NOMO-1 (cell line): ENCODE results near the gene BCL7B.
A peak's percentile ranks its signal among the peaks of the same experiment; 100 is the strongest.
"Not testable (repeated sequence)": the region's sequence is repeated elsewhere in the genome, so short reads cannot be mapped to it uniquely, and the experiment has no call there.

Source experiments
- DNase-seq, 2 experiments: peaks; one replicate each; lab custom pipeline; 2025; ENCODE audit not compliant: unreplicated experiment in 2 of 2; lab: John Stamatoyannopoulos, UW

Gene BCL7B

DNA sequence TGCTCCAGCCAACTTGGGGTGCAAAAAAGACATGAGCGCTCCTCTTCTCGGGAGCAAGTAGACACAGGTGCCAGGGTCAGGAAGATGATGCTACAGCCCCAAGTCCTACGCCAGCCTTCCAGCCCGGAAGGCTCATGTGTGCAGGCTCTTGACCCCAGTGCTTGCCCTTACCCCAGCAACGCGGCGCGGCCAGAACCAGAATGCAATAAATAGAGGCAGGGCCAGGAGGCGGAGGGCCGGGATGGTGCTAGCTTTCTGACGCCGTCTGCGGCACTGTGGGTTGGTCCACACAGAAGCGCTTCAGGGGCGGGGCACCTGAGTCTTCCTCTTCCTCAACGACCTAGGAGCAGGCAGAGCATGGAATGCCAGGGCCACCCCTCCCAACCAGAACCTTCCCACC is 20.4 kb downstream of the BCL7B start:
- DNase-seq: no peak

DNA sequence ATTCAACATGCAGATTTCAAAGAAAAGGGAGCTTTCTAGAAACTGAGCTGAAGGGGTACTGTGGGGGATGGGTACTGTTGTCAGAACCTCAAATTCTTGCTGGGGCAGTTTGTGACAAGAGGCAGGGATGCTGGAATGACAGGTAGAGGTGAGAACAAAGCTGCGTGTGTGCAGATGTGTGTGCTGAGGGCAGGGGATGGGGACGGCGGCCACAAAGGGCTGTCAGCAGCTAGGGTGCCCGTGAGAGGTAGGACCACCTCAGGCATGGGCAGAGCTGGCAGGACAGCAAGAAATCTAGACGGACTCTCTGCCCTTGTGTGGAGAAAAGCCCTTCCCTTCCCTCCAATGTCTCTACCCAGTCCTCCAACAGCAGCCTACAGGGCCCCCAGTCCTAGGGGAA is 21.0 kb downstream of the BCL7B start:
- DNase-seq: no peak

DNA sequence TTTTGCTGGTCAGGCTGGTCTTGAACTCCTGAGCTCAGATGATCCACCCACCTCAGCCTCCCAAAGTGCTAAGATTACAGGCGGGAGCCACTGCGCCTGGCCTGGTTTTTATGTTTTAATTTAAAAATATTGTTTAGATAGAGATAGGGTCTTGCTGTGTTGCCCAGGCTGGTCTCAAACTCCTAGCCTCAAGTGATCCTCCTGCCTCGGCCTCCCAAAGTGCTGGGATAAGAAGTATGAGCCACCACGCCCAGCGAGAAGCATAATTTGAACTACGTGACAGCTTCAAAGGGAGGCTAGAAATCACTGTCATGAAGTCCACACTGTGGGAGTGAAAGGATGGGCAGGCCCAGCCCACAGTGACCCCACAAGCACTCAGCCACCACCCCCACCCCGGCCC is 21.6 kb downstream of the BCL7B start:
- not testable (repeated sequence) for DNase-seq

DNA sequence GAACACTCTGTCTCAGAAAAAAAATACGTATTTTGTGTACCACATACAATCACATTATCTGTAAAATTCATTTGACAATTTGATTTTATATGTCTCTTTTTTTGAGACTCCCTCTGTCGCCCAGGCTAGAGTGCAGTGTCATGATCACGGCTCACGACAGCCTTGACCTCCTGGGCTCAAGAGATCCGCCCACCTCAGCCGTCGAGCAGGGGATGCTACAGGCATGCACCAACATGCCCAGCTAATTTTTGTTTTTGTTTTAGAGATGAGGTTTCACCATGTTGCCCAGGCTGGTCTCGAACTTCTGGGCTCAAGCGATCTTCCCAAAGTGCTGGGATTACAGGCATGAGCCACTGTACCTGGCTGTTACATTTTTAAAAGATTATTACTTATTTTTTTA is 23.7 kb downstream of the BCL7B start:
- no peak for DNase-seq

DNA sequence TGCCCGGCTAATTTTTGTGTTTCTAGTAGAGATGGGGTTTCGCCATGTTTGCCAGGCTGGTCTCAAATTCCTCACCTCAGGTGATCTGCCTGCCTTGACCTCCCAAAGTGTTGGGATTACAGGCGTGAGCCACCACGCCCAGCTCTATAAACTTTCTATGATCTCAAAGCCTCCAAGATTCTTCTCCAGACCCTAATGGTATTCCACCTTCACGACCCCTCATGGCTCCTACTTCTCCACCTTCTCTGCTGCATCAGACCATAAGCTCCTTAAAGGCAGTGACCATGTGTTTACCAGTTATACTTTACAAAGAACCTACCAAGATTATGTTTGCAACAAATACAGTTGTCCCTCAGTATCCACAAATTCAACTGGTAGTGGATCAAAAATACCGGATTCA is 25.3 kb downstream of the BCL7B start:
- DNase-seq: no peak

DNA sequence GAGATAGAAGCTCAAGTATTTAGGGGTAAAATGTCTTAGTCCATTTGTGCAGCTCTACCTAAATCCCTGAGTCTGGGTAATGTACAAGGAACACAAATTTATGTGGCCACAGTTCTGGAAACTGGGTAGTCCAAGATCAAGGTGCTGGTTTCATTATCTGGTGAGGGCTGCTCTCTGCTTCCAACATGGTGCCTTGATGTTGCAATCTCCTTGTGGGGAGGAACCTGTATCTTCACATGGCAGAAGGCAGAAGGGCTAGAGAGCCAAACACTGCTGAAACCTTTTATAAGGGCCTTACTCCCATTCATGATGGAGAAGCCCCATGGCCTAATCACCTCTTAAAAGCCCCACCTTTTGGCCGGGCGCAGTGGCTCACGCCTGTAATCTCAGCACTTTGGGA is 26.7 kb downstream of the BCL7B start:
- DNase-seq: peak; percentile 45 to 47

DNA sequence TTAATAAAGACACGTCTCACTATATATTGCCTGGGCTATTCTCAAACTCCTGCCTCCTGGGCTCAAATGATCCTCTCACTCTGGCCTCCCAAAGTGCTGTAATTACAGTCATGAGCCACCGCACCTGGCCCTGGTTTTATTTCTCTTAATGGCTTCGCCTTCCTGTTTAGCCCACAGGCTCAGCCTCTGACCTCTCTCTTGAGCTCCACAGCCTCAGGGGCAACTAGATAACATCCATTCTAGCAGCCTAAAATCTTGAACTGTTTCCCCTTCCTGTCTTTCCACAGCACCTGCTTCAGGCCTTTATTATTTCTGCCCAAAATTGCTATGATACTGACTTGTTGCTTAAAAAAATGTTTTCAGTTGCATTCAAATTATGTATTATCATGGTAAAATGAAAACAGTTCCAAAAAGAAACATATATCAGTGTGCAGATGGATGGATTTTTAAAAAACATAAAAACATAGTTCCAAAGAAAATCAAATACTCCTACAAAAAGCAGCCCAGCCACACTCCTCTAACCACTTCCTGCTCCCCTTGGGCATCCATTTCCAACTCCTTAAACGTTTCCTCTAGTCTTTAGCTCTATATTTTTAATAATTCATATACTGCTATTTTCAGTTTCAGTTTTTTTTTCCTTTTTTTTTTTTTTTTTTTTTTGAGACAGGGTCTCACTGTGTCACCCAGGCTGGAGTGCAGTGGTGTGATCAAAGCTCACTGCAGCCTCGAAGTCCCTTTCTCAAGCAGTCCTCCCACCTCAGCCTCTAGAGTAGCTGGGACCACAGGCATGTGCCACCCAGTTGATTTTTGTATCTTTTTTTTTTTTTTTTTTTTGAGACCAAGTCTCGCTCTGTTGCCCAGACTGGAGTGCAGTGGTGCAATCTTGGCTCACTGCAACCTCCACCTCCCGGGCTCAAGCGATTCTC is 30.3 kb downstream of the BCL7B start:
- peak; percentile 54 to 78 for DNase-seq

DNA sequence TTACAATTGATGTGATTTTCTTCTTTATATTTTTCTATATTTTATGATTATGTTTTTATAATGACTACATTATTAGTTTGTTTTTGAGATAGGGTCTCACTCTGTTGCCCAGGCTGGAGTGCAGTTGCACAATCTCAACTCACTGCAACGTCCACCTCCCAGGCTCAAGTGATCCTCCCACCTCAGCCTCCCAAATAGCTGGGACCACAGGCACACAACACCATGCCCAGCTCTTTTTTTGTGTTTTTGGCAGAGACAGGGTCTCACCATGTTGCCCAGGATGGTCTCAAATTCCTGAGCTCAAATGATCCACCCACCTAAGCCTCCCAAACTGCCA is 31.4 kb downstream of the BCL7B start:
- not testable (repeated sequence) for DNase-seq

DNA sequence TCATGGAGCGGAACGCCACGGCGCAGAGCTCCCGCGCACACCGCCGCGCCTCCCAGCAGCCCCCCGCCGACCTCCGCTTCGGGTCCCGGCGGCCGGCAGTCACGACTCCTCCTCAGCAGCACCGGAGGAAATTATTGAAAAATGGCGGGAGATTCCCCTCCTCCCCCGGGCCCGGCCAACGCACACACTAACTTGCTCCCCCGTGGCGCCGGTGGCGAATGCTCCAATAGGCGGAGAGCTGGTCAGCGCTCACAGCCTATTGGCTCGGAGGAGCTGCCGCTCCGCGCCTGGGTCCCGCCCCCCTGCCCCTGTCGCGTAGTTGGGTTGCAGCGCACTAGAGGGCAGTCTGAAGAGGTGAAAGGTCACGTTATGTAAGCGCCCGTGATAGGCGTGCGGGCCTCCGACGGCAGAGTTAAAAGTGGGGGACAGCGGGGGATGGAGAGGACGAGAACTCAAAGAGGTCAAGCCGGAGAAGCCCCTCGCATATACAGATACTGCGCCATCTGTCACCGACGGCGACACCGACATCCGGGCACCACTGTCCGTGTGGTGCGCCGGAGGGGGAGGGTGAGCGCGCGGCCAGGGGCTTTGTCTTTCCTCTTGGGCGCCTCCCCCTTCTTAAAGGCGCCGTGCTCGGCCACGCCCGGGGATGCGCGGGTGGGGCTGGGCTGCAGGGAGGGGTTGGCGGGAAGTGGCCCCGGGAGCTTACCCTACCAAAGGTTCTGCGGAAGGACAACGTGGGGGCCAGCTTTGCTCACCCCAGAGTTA is 35.2 kb downstream of the BCL7B start, which contains the start of gene BAZ1B:
TSS of gene BAZ1B (minus strand) at position 189 of the 768 bp plus-strand sequence. CDS start 360 bp downstream, outside the sequence.
- peak; percentile 100 for DNase-seq

DNA sequence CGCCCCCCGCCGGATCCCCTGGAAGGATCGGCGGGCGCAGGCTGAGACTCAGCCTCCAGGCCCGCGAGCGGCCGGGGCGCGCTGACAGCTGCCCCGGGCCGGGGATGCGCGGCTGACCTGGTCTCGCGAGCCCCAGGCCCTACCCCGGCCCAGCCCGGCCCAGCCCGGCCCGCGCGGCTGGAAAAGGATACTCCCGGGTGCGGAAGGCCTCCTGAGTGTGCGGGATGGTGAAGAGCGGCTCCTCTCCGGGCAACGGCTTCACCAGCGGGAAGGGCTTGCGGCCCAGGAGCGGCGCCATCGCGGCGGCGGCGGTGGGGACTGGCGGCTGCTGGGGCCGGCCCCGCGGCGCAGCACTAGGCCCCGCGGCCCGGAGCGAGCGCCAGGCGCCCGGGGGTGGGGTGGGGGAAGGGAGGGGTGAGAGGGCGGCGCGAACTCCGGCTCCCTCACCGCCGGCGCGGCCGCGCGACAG is 35.8 kb downstream of the BCL7B start:
- DNase-seq: peak; percentile 70 to 93

DNA sequence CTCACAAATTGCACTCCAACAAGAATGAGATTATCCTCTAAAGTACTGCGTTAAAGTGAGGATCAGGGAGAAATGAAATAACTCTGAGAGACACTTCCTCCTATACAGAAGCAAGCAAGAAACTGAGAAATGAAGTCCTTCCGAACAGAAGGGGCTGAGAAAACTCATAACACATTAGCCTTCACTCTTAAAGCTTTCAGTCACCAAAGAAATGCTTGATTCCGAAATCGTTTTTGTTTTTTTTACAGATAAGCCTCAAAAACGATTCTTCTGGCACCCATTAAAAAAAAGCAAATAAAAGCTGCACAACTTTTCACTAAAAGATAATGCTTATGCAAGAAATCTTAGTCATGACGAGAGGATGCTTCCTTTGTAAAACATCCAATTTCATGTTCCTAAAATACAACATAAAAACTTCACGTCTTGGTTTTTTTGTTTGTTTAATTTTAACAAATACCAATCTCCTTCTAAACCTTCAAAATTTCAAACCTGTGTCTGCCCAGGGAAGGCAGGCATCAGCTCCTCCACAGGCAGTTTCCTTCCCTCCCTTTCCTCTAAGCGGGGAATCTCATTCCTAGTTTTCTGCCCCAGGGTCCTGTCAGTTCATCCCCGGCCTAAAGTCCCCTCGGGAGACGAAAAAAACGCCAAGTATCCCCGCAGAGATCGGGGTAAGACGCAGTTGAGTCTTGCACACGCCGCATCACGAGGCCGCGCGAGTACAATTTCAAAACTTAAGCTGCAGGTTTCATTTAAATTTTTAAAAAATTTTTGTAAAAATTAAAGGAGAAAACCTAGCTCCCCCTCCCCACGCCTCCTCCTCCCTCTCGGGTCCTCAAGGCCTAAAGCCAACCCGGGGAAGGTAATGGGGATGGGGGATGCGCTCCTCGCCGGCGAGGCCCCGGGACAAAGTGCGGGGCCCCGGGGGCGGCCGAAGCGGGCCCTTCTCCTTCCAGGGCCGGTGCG is 36.5 kb downstream of the BCL7B start:
- DNase-seq: peak; percentile 59 to 90

DNA sequence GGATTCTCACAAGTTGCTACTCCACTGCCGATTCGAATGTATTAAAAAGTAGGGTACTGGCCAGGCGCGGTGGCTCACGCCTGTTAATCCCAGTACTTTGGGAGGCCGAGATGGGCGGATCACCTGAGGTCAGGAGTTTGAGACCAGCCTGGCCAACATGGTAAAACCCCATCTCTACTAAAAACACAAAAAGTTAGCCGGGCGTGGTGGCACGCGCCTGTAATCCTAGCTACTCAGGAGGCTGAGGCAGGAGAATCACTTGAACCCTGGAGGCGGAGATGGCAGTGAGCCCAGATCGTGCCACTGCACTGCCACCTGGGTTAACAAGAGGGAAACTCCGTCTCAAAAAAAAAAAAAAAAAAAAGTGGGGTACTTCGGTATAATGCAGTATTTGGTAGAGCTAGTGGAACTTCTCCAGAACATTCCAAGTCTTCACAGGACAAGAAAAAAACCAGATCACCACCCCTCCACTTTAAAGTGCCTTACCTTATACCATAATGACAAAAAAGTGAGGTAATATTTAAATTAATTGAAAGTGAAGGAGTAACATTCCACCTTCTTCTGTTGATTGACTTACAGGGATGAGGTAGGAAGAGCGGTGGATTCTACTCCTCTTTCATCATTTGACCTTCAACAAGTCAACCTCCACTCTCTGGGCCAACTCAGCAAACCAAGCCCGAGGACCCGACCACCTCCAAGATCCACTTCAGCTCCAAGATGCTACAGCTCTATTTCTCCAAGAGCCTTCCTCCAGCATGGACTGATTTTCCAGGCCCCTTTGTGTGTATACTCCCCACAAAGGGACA is 37.4 kb downstream of the BCL7B start:
- DNase-seq: no peak

DNA sequence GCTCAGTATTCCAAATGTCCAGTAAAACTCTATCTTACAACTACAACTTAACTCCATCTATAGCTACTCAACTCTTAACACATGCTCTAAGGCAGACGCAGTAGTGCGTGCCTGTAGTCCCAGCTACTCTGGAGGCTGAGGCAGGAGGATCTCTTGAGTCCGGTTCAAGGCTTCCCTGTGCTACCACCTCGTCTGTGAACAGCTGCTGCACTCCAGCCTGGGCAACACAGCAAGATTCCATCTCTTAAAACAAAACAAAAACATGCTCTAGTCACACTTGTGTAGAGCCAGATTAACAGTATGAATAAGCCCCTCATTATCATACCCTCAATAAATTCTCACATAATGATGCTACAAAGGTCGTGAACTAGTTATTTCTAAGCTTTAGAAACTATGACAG is 39.0 kb downstream of the BCL7B start:
- no peak for DNase-seq

DNA sequence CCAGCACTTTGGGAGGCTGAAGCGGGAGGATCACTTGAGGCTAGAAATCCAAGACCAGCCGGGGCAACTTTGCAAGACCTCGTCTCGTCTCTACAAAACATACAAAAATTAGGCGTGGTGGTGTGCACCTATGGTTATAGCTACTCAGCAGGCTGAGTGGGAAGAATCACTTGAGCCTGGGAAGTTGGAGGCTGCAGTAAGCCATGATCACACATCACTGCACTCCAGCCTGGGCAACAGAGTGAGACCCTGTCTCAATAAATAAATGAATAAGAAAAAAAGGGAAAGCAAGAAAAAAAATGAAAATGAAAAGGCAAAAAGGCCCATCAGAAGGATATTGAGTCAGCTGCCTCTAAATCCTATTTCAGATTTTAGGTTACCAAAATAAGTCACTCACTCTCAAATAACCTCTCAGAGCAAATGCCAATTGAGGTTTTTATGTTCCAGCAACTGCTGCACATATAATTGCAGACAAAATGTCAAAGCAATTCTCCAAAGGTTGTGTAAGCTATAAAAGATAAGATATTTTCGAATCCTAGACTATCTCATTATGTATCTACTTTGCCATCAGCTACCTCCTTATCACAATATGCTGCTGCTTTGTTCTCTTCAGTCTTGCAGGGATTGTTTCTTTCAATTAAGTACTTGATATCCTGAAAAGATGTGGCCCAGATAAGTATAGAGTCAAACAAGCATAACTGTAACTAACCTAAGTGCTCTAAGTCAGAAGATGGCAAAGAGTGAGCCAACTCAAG is 40.1 kb downstream of the BCL7B start:
- no peak for DNase-seq

DNA sequence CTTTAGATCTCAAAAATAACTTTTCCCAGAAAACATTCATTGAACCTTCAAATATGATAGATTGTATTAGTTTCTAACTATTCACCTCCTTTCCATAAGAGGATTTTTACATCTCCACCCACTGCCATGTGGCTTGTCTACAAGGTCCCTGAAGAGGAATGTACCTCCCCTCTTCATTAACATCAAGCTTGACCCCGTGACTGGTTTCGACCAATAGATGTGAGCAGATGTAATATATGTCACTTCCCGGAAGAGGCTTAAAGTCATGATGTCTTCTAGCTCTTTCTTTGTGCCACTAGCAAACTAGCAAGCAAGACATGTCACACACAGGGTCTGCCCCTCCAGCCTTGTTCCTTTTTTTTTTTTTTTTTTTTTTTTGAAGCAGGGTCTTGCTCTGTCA is 42.3 kb downstream of the BCL7B start:
- no peak for DNase-seq

DNA sequence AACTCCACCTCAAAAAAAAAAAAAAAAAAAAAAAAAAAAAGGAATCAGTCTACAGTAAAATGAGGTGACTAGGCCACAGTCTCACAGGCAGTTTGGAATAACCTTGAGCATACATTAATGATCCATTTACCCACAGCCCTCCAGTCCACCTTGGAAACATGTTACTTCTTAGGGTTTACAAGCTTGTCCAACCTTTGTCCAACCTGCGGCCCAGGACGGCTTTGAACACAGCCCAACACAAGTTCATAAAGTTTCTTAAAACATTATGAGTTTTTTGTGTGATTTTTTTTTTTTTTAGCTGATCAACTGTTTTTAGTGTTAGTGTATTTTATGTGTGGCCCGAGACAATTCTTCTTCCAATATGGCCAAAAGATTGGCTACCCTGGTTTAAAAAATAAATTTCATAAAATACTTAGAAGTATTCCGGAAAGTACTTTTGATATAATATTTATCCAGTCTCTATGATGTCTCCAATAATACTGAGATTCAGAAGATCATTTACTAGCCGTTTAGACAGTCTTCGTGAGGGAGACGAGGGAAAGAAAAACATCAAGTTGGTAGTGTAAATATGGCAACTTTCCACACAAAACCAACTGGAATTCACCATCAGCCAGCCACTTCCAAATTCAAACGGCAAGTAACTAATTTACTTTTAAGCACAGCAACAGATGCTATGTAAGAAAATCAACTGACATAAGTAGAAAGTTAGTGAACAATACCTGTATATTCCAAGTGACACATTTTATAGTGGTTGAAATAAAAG is 45.3 kb downstream of the BCL7B start:
- no peak for DNase-seq

DNA sequence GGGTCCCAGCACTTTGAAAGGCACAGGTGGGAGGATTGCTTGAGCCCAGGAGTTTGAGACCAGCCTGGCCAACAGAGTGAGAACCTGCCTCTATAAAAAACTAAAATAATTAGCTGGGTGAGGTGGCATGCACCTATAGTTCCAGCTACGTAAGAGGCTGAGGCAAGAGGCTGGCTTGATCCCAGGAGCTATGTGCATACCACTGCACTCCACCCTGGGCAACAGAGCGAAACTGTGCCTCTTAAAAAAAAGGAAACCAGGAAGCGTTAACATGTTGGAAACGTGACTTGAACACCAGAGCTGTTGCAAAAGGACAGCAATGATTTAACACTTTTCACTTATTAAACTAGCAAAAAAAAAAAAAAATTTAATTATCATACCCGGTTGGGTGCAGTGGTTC is 48.0 kb downstream of the BCL7B start:
- no peak for DNase-seq

DNA sequence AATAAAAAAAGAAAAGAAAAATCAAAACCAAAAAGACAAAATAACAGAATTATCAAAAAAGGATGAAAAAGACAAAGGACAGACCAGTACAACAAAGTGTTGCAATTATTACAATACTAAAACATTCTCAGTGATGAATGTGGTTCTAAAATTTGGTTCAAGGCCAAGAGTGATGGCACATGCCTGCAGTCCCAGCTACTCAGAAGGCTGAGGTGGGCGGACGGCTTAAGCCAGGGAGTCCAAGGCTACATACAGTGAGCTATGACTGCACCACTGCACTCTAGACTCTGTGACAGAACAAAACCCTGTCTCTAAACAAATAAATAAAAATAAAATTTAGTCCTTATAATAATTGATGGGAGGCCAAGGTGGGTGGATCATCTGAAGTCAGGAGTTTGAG is 49.9 kb downstream of the BCL7B start:
- DNase-seq: no peak
